ENCODE results near the gene PTPRN2. TPM values are rescaled to one million over a fixed set of nuclear protein-coding genes. Genes with fewer than 3 reads are reported as not detected.

Gene PTPRN2
- polyA plus RNA-seq, 1 of the 3 experiments (the other 2 are of a cell fraction): 4.0 TPM

DNA sequence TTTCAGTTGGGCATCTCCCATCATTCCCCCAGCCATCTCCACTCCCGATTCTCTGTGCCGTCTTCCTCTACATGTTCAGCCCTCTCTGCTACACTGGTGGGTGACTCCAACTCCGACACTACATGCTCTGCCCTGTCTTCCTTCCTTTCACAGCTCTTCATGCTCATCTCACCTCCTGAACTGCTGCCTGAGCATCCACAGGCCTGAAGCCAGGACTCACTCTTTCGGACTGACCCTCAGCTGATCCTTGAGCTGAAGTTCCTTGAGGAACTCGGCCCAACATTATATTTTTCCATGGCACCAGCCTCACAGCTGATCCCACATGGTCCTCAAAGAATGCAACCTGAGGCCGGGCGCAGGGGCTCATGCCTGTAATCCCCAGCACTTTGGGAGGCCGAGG lies 538.4 kb downstream of the PTPRN2 start:
- no peak overlapping the region for H3K4me3 ChIP-seq (ENCODE audit: low read depth in 2 of 2, low read length in 1 of 2)
- H3K9me3 ChIP-seq: peaks cover 9% of the 10 kb centered on the region; the same call in 1 of the 2 replicates
- no peak overlapping the region for H3K9ac ChIP-seq
- DNase-seq: no peak
- no peak overlapping the region for H2AFZ ChIP-seq (ENCODE audit: low read depth)
- ChIA-PET CTCF (no interaction called here), POLR2A (no interaction called here)
- no peak for TF ChIP-seq EP300 (IDR thresholded peaks at IDR 0.05; ENCODE audit: borderline replicate concordance in 1 of 2, low read depth in 1 of 2, low read length in 1 of 2)
- TF ChIP-seq SIN3A (IDR thresholded peaks at IDR 0.05; ENCODE audit: borderline replicate concordance, low read depth, low read length): no peak
- no peak for TF ChIP-seq EZH2phosphoT487 (IDR thresholded peaks at IDR 0.05; ENCODE audit: borderline replicate concordance, low read depth)
- TF ChIP-seq MEF2A (IDR thresholded peaks at IDR 0.05; ENCODE audit: borderline replicate concordance, low read depth): no peak
- no peak for TF ChIP-seq GABPA (IDR thresholded peaks at IDR 0.05; ENCODE audit: low read depth)
- TF ChIP-seq, protein P1, sequence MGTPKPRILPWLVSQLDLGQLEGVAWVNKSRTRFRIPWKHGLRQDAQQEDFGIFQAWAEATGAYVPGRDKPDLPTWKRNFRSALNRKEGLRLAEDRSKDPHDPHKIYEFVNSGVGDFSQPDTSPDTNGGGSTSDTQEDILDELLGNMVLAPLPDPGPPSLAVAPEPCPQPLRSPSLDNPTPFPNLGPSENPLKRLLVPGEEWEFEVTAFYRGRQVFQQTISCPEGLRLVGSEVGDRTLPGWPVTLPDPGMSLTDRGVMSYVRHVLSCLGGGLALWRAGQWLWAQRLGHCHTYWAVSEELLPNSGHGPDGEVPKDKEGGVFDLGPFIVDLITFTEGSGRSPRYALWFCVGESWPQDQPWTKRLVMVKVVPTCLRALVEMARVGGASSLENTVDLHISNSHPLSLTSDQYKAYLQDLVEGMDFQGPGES (IDR thresholded peaks at IDR 0.05; ENCODE audit: low read depth, low read length): no peak
- TF ChIP-seq, protein P2, sequence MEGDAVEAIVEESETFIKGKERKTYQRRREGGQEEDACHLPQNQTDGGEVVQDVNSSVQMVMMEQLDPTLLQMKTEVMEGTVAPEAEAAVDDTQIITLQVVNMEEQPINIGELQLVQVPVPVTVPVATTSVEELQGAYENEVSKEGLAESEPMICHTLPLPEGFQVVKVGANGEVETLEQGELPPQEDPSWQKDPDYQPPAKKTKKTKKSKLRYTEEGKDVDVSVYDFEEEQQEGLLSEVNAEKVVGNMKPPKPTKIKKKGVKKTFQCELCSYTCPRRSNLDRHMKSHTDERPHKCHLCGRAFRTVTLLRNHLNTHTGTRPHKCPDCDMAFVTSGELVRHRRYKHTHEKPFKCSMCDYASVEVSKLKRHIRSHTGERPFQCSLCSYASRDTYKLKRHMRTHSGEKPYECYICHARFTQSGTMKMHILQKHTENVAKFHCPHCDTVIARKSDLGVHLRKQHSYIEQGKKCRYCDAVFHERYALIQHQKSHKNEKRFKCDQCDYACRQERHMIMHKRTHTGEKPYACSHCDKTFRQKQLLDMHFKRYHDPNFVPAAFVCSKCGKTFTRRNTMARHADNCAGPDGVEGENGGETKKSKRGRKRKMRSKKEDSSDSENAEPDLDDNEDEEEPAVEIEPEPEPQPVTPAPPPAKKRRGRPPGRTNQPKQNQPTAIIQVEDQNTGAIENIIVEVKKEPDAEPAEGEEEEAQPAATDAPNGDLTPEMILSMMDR (IDR thresholded peaks at IDR 0.05): no peak
- TF ChIP-seq FOSL2 (IDR thresholded peaks at IDR 0.05; ENCODE audit: borderline replicate concordance, low read depth): no peak
- TF ChIP-seq, protein P3, sequence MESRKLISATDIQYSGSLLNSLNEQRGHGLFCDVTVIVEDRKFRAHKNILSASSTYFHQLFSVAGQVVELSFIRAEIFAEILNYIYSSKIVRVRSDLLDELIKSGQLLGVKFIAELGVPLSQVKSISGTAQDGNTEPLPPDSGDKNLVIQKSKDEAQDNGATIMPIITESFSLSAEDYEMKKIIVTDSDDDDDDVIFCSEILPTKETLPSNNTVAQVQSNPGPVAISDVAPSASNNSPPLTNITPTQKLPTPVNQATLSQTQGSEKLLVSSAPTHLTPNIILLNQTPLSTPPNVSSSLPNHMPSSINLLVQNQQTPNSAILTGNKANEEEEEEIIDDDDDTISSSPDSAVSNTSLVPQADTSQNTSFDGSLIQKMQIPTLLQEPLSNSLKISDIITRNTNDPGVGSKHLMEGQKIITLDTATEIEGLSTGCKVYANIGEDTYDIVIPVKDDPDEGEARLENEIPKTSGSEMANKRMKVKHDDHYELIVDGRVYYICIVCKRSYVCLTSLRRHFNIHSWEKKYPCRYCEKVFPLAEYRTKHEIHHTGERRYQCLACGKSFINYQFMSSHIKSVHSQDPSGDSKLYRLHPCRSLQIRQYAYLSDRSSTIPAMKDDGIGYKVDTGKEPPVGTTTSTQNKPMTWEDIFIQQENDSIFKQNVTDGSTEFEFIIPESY (IDR thresholded peaks at IDR 0.05; ENCODE audit: borderline replicate concordance, low read depth): no peak
- TF ChIP-seq, protein P4, sequence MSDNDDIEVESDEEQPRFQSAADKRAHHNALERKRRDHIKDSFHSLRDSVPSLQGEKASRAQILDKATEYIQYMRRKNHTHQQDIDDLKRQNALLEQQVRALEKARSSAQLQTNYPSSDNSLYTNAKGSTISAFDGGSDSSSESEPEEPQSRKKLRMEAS (IDR thresholded peaks at IDR 0.05; ENCODE audit: low read depth): no peak
- TF ChIP-seq, protein P5, sequence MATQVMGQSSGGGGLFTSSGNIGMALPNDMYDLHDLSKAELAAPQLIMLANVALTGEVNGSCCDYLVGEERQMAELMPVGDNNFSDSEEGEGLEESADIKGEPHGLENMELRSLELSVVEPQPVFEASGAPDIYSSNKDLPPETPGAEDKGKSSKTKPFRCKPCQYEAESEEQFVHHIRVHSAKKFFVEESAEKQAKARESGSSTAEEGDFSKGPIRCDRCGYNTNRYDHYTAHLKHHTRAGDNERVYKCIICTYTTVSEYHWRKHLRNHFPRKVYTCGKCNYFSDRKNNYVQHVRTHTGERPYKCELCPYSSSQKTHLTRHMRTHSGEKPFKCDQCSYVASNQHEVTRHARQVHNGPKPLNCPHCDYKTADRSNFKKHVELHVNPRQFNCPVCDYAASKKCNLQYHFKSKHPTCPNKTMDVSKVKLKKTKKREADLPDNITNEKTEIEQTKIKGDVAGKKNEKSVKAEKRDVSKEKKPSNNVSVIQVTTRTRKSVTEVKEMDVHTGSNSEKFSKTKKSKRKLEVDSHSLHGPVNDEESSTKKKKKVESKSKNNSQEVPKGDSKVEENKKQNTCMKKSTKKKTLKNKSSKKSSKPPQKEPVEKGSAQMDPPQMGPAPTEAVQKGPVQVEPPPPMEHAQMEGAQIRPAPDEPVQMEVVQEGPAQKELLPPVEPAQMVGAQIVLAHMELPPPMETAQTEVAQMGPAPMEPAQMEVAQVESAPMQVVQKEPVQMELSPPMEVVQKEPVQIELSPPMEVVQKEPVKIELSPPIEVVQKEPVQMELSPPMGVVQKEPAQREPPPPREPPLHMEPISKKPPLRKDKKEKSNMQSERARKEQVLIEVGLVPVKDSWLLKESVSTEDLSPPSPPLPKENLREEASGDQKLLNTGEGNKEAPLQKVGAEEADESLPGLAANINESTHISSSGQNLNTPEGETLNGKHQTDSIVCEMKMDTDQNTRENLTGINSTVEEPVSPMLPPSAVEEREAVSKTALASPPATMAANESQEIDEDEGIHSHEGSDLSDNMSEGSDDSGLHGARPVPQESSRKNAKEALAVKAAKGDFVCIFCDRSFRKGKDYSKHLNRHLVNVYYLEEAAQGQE (IDR thresholded peaks at IDR 0.05; ENCODE audit: low read depth, low read length): no peak
- no peak for TF ChIP-seq TCF12 (IDR thresholded peaks at IDR 0.05)
- no peak for TF ChIP-seq TEAD4 (IDR thresholded peaks at IDR 0.05; ENCODE audit: borderline replicate concordance, insufficient read depth)
- TF ChIP-seq FOXJ3 (CRISPR knock-in tag; IDR thresholded peaks at IDR 0.05): no peak
- no peak for TF ChIP-seq POLR2AphosphoS5 (IDR thresholded peaks at IDR 0.05; ENCODE audit: low read depth, low read length)
- TF ChIP-seq NRF1 (IDR thresholded peaks at IDR 0.05; ENCODE audit: low read depth, low read length): no peak
- TF ChIP-seq MXI1 (IDR thresholded peaks at IDR 0.05; ENCODE audit: low read depth, low read length): no peak
- TF ChIP-seq ELF1 (IDR thresholded peaks at IDR 0.05): no peak
- TF ChIP-seq YY1 (IDR thresholded peaks at IDR 0.05; ENCODE audit: low read depth): no peak
- H3K4me2 ChIP-seq: no peak overlapping the region
- no peaks in the 10 kb centered on the region for H3K36me3 ChIP-seq (replicated peaks in 1 of 2; ENCODE audit: control insufficient read depth in 1 of 2, insufficient read depth in 2 of 2, low read length in 1 of 2)
- 27% methylated on average over 8 of the region's 8 CpGs for WGBS (ENCODE audit: low lambda C conversion rate)
- H3K9me2 ChIP-seq: no peaks in the 10 kb centered on the region
- peaks cover 0 to 30% of the 10 kb centered on the region in 2 experiments; a peak in 1 of 4 replicates for H3K4me1 ChIP-seq (ENCODE audit: control insufficient read depth in 1 of 2, insufficient read depth in 2 of 2, low read depth in 1 of 2, low read length in 1 of 2)
- H3K27me3 ChIP-seq (ENCODE audit: insufficient read depth): no peaks in the 10 kb centered on the region
- H3K79me2 ChIP-seq (ENCODE audit: insufficient read depth): no peaks in the 10 kb centered on the region
- no peaks in the 10 kb centered on the region for H4K20me1 ChIP-seq (ENCODE audit: insufficient read depth)
- H3F3A ChIP-seq (replicated peaks; ENCODE audit: insufficient read depth): no peaks in the 10 kb centered on the region
- H3K27ac ChIP-seq (ENCODE audit: low read depth in 2 of 2, low read length in 1 of 2): no peak overlapping the region
